ENCODE data around the gene NUDT13.
"Not testable (repeated sequence)": the region's sequence is repeated elsewhere in the genome, so short reads cannot be mapped to it uniquely, and the experiment has no call there.

Gene NUDT13

DNA sequence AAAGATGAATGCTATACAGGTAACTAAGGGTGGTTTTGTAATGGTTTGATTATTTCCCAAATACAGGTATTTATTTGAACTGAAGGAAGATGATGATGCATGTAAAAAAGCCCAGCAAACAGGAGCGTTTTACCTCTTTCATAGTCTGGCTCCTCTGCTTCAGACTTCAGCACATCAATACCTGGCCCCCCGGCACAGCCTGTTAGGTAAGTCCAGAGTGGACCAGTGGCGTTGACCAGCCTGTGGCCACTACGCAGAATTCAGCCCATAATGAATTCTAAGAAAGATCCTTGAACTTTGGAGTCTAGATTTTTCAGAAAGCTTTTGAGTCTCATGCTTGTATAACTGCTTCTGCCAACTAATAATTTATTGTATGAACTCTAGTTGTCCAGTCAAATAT lies 9.7 kb downstream of the NUDT13 start:
- Mint-ChIP-seq H3K36me3 (ENCODE audit: low read depth) (peaks cover 52% of the 10 kb centered on the region), H3K4me3 (no peak overlapping the region), H3K27ac (no peak overlapping the region), H3K4me1 (ENCODE audit: low read depth) (peaks cover 14% of the 10 kb centered on the region), H3K27me3 (no peaks in the 10 kb centered on the region), H3K9me3 (no peaks in the 10 kb centered on the region)
- no peak for DNase-seq

DNA sequence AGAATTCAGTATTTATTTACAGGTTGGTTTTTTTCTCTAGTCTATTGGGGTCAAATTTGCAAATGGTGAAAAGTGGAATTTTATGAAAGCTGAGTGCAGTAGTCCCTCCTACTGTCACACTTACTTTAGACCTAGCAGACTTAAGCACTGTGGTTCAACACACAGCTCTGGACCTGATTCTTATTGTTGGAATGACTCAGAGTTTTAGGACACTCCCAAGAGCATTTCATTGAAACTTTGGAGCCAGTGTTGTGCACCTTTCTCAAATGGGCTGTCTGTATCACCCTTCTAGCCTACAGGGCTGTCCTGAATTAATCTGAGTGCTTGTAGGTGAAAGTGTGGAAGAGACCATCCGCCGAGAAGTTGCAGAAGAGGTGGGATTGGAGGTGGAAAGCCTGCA lies 16.1 kb downstream of the NUDT13 start:
- Mint-ChIP-seq H3K27me3 (no peaks in the 10 kb centered on the region), H3K36me3 (ENCODE audit: low read depth) (peaks cover 74% of the 10 kb centered on the region), H3K27ac (no peak overlapping the region), H3K4me3 (no peak overlapping the region), H3K9me3 (no peaks in the 10 kb centered on the region), H3K4me1 (ENCODE audit: low read depth) (no peaks in the 10 kb centered on the region)
- DNase-seq, result no peak

DNA sequence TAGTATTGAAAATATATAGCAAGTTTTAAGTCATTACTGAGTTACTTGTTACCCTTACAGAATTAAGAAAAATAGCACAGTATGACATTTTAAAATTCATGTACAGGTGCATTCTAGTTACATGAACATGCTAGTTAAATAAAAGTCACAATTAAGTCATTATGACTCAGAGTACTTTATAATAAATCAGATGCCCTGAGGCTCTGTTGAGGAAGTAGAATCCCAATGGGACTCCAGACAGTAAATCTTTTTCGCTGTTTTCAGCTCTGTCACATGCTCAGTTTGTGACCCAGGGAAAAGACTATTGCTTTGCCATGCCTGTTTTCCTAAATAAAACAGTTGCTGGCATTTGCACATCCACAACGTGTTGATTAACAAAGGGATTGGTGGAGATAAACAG lies 21.0 kb downstream of the NUDT13 start:
- Mint-ChIP-seq H3K4me1 (ENCODE audit: low read depth) (peaks cover 1% of the 10 kb centered on the region), H3K27ac (no peak overlapping the region), H3K9me3 (no peaks in the 10 kb centered on the region), H3K4me3 (no peak overlapping the region), H3K27me3 (no peaks in the 10 kb centered on the region), H3K36me3 (ENCODE audit: low read depth) (peaks cover 87% of the 10 kb centered on the region)
- DNase-seq, result no peak

DNA sequence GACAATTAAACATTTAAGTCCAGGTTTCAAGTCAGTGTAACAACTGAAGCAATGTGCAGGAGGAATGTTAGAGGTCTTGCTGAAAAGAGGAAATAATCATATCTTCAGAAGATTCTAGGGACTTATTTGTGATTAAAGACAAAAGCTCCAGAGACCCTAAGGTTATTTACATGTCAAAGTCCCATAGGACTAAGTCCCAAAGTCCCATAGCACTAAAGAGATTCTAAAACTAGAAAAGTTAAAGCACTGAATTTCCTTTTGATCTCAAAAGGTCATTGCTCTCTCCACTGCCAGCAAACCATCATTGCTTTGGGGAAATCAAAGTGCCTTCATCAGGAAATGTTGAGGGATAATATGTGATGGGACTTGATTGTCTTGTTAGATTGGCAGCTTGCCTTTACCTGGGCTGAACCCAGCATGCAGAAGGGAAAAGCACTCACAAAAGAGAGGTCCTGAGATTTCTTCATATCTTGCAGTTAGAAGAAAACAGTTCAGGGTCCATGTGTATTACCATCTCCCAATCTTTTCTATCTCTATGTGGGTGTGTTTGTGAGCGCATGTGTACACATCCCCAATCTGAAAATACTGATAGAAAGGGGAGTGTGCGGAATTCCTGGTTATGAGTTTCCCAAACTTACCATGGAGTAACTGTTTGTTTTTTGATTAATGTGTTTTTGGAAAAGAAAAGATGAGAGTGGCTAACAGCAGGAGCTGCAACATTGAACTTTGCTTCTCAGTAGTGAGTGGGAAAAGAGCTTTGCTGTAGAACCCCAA lies 21.8 kb downstream of the NUDT13 start:
- H3K9me3 Mint-ChIP-seq, result no peaks in the 10 kb centered on the region
- peaks cover 84% of the 10 kb centered on the region for H3K36me3 Mint-ChIP-seq (ENCODE audit: low read depth)
- H3K27me3 Mint-ChIP-seq, result no peaks in the 10 kb centered on the region
- H3K27ac Mint-ChIP-seq, result peak overlapping the region; percentile 71
- peaks cover 1% of the 10 kb centered on the region for H3K4me1 Mint-ChIP-seq (ENCODE audit: low read depth)
- H3K4me3 Mint-ChIP-seq, result no peak overlapping the region
- no peak for DNase-seq

DNA sequence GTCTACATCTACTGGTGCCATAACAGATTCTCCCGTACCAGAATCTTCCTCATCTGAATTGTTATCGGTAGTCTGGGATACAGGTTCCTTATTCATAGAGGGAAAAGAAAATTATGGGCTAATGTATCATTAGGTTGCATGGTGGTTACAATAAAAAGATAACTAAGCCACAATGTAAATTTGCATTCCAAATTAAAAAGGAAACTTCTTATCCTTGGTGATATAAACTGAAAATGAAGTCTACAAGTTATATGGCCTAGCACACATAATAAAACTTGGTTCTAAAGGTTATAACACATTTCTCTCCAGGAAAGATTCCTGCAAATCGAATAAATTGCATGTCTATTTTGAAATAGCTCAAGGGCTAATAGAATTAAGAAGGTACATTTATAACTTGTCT lies 24.5 kb downstream of the NUDT13 start:
- DNase-seq, result no peak
- Mint-ChIP-seq H3K4me1 (ENCODE audit: low read depth) (peaks cover 1% of the 10 kb centered on the region), H3K4me3 (no peak overlapping the region), H3K27ac (no peak overlapping the region), H3K27me3 (no peaks in the 10 kb centered on the region), H3K36me3 (ENCODE audit: low read depth) (peaks cover 85% of the 10 kb centered on the region), H3K9me3 (no peaks in the 10 kb centered on the region)

DNA sequence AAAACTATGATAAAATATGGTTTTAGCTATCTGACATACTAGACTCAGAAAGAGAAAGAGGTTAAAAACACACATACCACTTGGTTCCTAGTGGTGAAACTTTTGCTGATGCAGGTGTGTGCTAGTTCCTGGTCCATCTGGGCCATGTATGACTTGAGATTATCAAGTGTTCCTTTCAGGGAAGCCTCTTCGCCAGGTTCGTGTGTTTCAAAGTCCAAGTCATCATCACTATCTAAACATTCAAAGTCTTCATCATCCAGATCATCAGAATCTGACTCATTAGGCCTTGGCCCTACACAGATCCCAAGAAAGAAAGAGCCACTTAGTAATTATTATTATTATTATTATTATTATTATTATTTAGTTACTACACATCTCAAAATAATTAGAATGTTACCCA lies 26.4 kb downstream of the NUDT13 start:
- Mint-ChIP-seq H3K4me3 (no peak overlapping the region), H3K9me3 (no peaks in the 10 kb centered on the region), H3K36me3 (ENCODE audit: low read depth) (peaks cover 80% of the 10 kb centered on the region), H3K4me1 (ENCODE audit: low read depth) (peaks cover 1% of the 10 kb centered on the region), H3K27ac (no peak overlapping the region), H3K27me3 (no peaks in the 10 kb centered on the region)
- no peak for DNase-seq

DNA sequence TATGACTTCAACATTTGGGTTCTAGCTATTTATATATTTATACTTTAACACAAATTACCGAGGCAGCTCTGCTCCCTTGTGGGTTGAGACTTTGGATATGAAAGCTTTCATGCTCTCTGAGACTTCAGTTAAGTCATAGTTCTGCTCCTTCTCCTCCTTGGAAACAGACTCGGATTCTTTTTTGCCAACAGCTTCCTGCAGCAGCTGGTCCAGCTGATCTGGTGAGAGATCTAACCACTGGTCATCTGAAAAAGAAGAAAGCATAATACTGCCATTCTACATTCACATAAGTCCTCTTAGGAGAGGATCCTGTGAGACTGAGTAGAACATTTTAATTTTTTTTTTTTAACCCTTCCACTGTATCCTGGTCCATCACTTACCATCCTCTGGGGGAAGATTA lies 29.0 kb downstream of the NUDT13 start:
- Mint-ChIP-seq H3K4me1 (ENCODE audit: low read depth) (no peaks in the 10 kb centered on the region), H3K9me3 (no peaks in the 10 kb centered on the region), H3K27ac (no peak overlapping the region), H3K36me3 (ENCODE audit: low read depth) (peaks cover 74% of the 10 kb centered on the region), H3K27me3 (no peaks in the 10 kb centered on the region), H3K4me3 (no peak overlapping the region)
- DNase-seq, result no peak

DNA sequence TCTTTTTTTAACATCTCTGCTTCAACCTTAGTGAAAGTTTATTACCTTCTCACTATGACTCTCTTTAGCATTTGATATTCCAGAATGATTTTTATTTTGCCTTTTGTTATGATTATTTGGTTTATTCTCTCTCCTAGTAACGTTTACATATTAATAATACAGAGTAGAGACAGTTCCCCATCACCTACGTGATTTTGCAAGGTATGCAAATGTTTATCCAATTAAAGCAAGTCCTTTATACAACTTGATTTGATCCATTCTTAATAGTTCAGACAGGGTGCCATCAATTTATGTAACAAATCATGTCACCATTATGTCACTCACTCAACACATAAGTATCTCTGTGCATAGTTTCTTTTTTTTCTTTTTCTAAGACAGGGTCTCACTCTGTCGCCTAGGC lies 31.3 kb downstream of the NUDT13 start:
- Mint-ChIP-seq H3K27me3 (no peaks in the 10 kb centered on the region), H3K27ac (no peak overlapping the region)

DNA sequence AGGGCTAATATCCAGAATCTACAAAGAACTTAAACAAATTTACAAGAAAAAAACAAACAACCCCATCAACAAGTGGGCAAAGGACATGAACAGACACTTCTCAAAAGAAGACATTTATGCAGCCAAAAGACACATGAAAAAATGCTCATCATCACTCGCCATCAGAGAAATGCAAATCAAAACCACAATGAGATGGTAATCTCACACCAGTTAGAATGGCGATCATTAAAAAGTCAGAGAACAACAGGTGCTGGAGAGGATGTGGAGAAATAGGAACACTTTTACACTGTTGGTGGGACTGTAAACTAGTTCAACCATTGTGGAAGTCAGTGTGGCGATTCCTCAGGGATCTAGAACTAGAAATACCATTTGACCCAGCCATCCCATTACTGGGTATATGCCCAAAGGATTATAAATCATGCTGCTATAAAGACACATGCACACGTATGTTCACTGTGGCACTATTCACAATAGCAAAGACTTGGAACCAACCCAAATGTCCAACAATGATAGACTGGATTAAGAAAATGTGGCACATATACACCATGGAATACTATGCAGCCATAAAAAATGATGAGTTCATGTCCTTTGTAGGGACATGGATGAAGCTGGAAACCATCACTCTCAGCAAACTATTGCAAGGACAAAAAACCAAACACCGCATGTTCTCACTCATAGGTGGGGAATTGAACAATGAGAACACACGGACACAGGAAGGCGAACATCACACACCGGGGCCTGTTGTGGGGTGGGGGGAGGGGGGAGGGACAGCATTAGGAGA lies 40.6 kb downstream of the NUDT13 start:
- H3K4me1 Mint-ChIP-seq (ENCODE audit: low read depth); H3K27me3 Mint-ChIP-seq; DNase-seq; H3K9me3 Mint-ChIP-seq; H3K4me3 Mint-ChIP-seq: not testable (repeated sequence)
- H3K27ac Mint-ChIP-seq, result peak overlapping the region; percentile 30
- H3K36me3 Mint-ChIP-seq (ENCODE audit: low read depth), result peaks cover 85% of the 10 kb centered on the region

More for the DNA sequence above, 31.3 kb downstream of the NUDT13 start:
- H3K36me3 Mint-ChIP-seq (ENCODE audit: low read depth), result peaks cover 68% of the 10 kb centered on the region
- H3K4me1 Mint-ChIP-seq (ENCODE audit: low read depth), result no peaks in the 10 kb centered on the region
- H3K4me3 Mint-ChIP-seq, result no peak overlapping the region
- H3K9me3 Mint-ChIP-seq, result no peaks in the 10 kb centered on the region
- DNase-seq, result no peak

DNA sequence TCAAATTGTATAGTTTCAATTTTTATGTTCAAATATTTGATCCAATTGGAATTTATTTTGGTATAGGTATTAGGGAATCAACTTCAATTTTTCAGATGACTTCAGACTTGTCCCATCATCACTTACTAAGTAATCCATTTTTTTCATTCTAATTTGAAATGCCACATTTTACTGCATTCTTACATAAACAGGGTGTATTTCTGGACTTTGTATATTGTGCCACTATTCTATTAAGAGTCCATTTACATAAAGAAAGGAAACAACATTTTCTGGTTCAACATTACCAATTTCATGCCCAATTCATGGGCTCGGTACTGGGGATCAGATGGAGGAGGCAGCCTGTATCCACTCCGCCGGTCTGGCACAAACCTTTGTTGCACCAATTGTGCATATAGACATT lies 41.8 kb downstream of the NUDT13 start:
- no peak for DNase-seq

DNA sequence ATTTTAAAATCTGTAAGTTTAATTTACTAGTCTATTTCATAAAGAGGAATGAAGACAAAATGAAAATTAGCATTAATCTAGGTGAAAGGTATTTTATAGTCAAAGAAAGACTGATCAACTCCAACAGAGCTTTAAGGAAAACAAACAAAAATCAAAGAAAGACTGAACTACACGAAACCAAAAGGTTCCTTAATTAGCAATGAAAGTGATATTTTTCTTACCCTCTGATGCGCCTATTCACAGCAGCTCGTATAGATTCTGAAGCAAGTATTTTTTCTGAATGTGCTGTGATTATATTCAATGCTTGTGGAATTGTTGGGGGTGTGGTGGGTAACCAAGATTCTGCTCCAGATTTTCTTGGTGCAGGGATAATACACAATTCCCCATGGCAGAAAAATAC lies 45.8 kb downstream of the NUDT13 start:
- DNase-seq, result no peak
- Mint-ChIP-seq H3K27me3 (no peaks in the 10 kb centered on the region), H3K4me3 (no peak overlapping the region), H3K9me3 (no peaks in the 10 kb centered on the region), H3K36me3 (ENCODE audit: low read depth) (peaks cover 69% of the 10 kb centered on the region), H3K4me1 (ENCODE audit: low read depth) (peaks cover 12% of the 10 kb centered on the region), H3K27ac (no peak overlapping the region)

More for the DNA sequence above, 41.8 kb downstream of the NUDT13 start:
- Mint-ChIP-seq H3K4me3 (no peak overlapping the region), H3K4me1 (ENCODE audit: low read depth) (peaks cover 4% of the 10 kb centered on the region), H3K9me3 (no peaks in the 10 kb centered on the region), H3K27me3 (no peaks in the 10 kb centered on the region), H3K36me3 (ENCODE audit: low read depth) (peaks cover 87% of the 10 kb centered on the region), H3K27ac (no peak overlapping the region)

DNA sequence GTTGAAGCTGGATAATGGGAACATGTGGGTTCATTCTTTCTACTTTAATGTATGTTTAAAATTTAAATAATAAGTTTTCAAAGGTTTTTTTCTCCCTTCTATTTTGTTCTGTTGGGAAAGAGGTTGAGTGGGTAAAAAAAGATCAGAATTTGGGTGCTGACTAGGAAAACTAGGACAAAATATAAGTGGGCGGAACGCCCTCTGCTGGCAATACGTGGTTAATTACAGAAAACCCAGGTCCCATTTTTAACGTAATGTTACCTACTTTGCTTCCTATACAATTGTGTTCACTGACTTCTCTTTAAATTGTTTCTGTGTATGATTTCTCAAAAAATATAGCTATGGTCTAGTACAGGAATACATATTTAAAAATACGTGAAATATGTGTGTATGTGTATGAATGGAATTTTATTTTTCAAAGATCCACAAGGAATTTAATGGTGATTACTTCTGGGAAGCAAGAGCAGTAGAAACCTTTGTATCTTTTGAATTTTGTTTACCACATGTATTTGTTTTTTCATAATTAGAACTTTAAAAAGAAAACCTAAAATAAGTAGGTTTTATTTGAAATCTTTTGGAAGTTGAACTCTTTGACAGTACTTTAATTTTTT lies 48.9 kb downstream of the NUDT13 start:
- Mint-ChIP-seq H3K27ac (peak overlapping the region; percentile 77), H3K36me3 (ENCODE audit: low read depth) (peaks cover 68% of the 10 kb centered on the region), H3K9me3 (no peaks in the 10 kb centered on the region), H3K4me1 (ENCODE audit: low read depth) (peaks cover 37% of the 10 kb centered on the region), H3K4me3 (no peak overlapping the region), H3K27me3 (no peaks in the 10 kb centered on the region)
- peak; percentile 57 for DNase-seq

DNA sequence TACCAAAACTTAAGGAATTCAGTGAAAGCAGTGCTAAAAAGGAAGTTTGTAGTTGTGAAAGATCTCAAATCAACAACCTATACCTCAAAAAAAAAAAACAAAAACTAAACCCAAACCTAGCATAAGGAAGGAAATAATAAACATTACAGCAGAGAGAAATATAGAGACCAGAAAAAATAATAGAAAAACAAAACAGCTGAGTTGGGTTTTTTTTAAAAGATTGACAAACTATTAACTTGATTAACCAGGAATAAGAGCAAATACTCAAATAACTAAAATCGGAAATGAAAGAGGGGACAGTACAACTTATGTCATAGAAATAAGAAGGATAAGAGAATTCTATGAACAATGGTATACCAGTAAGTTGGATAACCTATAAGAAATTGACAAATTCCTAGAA lies 50.8 kb downstream of the NUDT13 start:
- Mint-ChIP-seq H3K4me1 (ENCODE audit: low read depth) (peaks cover 46% of the 10 kb centered on the region), H3K4me3 (no peak overlapping the region), H3K9me3 (no peaks in the 10 kb centered on the region), H3K36me3 (ENCODE audit: low read depth) (peaks cover 65% of the 10 kb centered on the region), H3K27ac (peak overlapping the region; percentile 23), H3K27me3 (no peaks in the 10 kb centered on the region)
- no peak for DNase-seq

DNA sequence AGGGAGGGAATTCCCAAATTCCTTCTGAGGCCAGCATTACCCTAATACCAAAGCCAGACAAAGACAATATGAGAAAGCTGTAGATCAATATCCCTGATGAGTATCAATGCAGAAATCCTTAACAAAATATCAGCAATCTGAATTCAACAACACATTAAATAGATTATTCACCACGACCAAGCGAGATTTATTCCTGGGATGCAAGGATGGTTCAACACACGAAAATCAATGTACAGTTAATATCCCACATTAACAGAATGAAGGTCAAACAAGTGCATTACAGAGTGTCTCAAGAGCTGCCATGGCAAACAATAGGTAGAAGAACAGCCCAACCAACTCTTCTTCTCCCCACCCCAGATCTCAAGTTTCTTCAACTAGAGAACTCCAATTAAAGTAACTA lies 51.4 kb downstream of the NUDT13 start:
- no peaks in the 10 kb centered on the region for H3K27me3 Mint-ChIP-seq
- no peak for DNase-seq
- H3K36me3 Mint-ChIP-seq (ENCODE audit: low read depth), result peaks cover 65% of the 10 kb centered on the region
- H3K27ac Mint-ChIP-seq, result peak overlapping the region; percentile 23
- peaks cover 52% of the 10 kb centered on the region for H3K4me1 Mint-ChIP-seq (ENCODE audit: low read depth)
- H3K4me3 Mint-ChIP-seq, result no peak overlapping the region
- H3K9me3 Mint-ChIP-seq, result no peaks in the 10 kb centered on the region

DNA sequence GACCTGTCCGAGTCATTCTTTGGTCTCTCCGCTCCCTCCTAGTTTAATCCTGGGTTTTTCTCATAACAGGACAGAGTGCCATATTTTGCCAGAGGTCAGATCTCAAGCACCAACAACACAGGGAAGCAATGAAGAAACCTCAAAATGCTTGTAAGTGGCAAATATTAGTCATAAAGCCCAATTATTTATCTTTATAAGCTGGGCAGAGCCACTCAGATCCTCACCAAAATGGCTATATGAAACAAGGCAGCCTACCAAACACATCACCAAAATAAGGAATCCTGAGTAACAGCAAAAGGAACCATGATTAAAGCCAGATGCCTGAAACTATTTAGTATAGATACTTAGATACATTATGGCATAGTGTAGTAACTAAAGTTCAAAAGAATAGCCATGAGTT lies 52.8 kb downstream of the NUDT13 start:
- Mint-ChIP-seq H3K4me3 (no peak overlapping the region), H3K27ac (peak overlapping the region; percentile 75), H3K27me3 (no peaks in the 10 kb centered on the region), H3K36me3 (ENCODE audit: low read depth) (peaks cover 71% of the 10 kb centered on the region), H3K4me1 (ENCODE audit: low read depth) (peaks cover 59% of the 10 kb centered on the region), H3K9me3 (no peaks in the 10 kb centered on the region)
- no peak for DNase-seq

Data from activated T-cell treated with anti-CD3 and anti-CD28 coated beads, Interleukin-2, amount 50 U/mL, for 24 hours (primary cell).